Endometrium (tissue), 2 donors: ENCODE data around the gene C16orf46.
"Not testable (repeated sequence)": the region's sequence is repeated elsewhere in the genome, so short reads cannot be mapped to it uniquely, and the experiment has no call there.

Experiments used
- FAIRE-seq: peaks from 2 replicates; lab custom pipeline; 2012; peaks lifted over from hg19 to GRCh38; lab: Jason Lieb, UNC
- donor health status: control.
- donor health status: control.

The C16orf46 gene, protein sequence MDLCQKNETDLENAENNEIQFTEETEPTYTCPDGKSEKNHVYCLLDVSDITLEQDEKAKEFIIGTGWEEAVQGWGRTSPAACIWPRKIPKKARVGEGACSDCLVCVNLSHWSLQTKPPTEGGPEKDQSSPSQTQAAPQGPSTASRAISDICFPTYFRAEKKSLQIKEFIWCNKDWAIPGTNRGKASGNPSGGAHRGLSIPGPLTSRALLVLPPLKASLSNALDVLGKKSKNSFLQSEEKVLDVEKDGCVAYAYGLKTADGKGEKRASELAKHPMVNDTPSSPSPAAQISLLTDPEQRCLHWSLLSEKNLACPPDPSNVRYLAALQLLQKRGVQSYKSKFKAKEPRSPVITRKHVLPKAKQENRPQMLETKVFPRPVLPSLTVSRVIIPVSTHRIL

GRCh38 chr16:81077076-81077940 is at the start of gene C16orf46:
TSS of gene C16orf46 (minus strand) at chr16:81077238. CDS start at chr16:81063955, 13,283 bp downstream.
- no peak for FAIRE-seq

GRCh38 chr16:81123092-81123852 is 46.2 kb upstream of the C16orf46 start:
- no peak for FAIRE-seq

- no peak for FAIRE-seq
Measured at GRCh38 chr16:81121474-81121990, 44.5 kb upstream of the C16orf46 start.

DNA sequence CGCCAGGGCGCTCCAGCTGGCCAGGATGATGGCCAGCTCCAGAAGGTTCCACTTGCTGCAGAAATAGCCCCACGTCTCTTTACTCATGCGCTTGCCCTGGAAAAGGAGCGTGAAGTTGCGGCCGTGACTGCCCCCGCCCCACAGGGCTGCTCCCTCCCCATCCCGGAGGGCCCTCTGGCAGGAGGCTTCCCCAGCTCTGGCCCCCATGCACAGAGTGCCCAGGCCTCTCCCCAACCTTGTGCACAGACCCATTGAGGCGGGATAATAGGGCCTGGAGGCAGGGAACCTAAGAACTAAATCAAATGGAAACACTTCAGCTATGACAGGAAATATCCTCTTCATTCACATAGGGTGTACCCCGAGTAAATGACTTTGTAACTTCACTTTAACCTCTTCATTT is 40.4 kb upstream of the C16orf46 start:
- no peak for FAIRE-seq

GRCh38 chr16:81116285-81116684 is 39.2 kb upstream of the C16orf46 start:
- FAIRE-seq: no peak

DNA sequence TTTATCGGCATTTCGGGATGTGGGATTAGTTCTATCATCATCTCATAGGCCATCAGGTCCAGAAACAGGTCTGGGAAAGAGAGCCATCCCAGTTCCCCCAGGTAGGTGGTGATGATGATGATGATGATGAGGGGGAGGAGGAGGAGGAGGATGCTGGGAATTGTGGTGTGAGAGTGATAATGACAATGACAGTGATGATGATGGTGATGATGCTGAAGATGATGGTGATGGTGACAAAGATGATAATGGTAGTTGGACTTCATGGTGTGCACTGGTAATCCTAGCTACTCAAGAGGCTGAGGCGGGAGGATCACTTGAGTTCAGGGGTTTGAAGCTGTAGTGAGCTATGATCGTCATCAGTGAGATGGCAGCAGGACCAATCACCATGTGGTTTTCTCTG is 35.4 kb upstream of the C16orf46 start:
- no peak for FAIRE-seq

GRCh38 chr16:81109274-81109673 is 32.2 kb upstream of the C16orf46 start:
- FAIRE-seq: not testable (repeated sequence)

DNA sequence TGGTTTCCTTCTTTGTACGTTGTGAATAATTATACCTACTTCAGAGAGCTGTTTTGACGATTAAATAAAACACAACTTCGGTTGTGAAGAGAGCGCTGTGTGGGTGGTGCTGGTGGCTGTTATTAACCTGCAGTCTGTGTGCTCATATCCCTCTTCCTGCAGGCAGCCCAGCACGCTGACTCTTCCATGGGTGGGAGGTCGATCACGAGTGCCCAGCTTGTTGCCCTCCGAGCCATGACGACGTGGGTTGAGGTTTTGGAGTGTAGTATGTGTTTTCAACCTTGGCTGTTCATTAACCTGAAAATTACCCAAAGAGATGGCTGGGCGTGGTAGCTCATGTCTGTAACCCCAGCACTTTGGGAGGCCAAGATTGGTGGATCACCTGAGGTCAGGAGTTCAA is 30.5 kb upstream of the C16orf46 start:
- FAIRE-seq: no peak

DNA sequence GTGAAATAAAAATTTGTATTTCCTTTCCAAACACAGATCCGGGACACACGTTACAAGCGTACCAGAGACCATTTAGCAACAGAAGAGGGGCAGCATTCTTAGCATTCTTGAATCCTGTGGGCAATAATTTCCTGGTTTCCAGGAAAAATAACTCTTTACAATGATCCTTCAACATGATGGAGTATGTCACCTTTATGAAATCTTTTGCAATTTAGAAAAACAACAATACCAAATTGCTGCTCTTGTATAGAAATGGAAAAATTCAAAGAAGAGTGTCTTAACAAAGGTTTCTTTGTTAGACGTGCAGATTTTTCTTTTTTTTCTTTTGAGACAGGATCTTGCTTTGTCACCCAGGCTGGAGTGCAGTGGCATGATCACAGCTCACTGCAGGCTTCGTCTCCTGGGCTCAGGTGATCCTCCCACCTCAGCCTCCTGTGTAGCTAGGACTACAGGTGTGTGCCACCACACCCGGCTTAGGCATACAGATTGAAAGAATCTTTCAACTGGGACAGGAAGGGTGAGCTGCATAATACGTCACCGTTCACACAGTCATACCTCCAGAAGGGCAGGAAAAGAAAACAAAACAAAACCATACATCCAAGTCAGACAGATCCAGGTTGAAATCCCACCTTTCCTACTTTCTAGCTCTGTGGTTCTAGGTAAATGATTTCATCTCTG is 29.9 kb upstream of the C16orf46 start:
- FAIRE-seq: no peak

DNA sequence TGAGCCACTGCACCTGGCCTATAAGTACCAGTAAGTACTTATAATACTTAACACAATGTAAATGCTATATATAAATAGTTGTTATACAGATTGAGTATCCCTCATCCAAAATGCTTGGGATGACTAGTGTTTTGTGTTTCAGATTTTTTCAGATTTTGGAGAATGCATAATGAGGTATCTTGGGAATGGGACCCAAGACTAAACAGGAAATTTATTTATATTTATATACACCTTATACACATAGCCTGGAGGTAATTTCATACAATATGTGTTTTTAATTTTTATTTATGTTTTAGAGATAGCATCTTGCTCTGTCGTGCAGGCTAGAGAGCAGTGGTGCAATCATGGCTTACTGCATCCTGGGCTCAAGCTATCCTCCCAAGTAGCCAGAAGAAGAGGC is 28.9 kb upstream of the C16orf46 start:
- FAIRE-seq: no peak

GRCh38 chr16:81101702-81102101 is 24.7 kb upstream of the C16orf46 start:
- FAIRE-seq: no peak

DNA sequence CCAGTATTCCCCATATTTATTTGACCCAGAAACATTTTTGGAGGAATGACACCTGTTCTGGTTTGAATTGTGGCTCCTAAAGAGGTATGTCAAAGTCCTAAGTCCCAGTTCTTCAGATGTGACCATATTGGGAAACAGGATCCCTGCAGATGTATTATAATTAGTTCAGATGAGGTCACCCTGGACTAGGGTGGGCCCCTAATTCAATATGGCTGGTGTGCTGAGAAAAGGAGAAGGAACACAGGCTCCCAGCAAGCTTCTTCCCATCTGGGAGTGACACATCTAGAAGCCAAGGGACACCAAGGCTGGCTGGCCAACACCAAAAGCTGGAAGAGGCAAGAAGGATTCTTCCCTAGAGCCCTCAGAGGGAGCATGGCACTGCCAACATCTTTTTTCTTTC is 22.9 kb upstream of the C16orf46 start:
- no peak for FAIRE-seq

DNA sequence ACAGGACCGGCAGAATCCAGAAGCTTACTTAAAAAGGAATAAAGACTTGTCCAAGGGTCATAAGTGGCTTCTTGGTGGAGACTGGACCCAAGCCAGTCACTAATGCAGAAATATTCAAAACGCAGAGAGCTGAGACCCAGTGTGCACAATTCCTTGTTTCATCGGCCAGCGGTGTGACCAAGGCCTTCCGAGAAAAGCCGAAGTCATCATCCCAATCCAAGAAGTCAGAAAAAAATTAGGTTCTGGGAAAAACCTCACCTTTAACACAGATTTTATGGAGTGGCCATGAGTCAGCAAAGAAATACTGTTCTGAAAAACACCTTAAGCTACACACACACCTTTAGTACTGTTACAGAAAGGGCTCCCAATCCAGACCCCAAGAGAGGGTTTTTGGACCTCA is 20.2 kb upstream of the C16orf46 start:
- FAIRE-seq: no peak

DNA sequence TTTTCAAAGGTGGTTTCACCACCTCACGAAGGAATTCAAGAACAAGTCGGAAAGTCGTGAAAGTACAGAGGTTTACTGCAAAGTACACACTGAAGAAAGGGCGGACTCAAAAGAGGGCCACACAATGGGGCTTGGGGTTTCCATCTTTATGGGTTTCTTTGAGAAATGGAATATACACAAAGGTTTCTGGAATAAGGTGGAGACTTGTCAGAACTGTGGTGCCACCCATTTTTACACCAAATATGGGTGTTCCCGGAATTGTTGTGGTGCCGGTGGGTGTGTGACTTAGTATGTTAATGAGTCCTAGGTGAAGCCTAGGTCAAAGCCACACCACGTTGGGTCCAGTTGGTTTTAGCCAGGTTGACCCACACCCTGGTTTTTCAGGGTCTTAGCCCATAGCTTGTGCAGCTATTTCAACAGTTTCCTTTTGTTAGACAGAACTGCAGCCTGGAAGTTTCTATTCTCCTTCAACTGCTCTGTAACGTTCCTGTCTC is 19.7 kb upstream of the C16orf46 start:
- FAIRE-seq: no peak

DNA sequence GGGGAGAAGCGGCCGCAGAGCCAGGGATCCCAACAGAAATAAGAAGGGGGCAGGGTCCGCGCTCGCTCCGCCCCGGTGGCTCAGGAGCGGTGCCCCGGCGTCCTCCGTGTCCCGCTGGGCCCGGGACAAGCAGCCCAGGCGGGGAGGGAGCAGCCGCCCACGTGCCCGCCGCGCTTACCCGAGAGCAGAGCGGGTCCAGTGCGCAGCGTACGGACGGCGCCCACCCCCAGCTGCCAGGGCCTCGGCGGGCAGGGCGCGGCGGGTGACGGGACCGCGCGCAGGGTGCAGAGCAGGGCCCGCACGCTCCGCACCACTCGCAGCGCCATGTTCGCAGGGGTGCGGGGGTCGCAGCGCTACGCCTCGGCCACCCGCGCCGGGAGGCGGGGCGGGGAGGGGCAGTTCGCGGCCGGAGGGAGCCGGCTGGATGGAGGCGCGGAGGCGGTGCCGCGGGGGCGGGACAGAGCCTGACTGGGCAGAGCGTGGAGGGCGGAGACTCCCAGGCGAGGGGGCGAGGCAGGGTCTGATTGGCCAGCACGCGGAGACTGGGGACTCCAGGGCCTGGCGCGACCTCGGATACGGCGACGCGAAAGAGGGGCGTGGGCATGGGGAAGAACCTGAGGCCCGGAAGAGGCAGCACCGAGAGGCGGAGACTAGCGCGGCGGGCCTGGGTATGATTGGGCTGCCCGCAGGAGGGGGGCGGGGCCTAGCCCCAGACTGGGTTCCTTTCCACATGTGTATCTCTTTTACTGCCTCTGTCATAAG is 19.1 kb upstream of the C16orf46 start, which contains the start of gene GCSH:
Gene GCSH, minus strand, starts transcription at position 443 of the 762 bp plus-strand sequence. Its CDS starts 117 bp downstream, at position 326.
- peak; percentile 93 for FAIRE-seq

GRCh38 chr16:81095653-81095952 is 18.6 kb upstream of the C16orf46 start:
- FAIRE-seq: no peak

DNA sequence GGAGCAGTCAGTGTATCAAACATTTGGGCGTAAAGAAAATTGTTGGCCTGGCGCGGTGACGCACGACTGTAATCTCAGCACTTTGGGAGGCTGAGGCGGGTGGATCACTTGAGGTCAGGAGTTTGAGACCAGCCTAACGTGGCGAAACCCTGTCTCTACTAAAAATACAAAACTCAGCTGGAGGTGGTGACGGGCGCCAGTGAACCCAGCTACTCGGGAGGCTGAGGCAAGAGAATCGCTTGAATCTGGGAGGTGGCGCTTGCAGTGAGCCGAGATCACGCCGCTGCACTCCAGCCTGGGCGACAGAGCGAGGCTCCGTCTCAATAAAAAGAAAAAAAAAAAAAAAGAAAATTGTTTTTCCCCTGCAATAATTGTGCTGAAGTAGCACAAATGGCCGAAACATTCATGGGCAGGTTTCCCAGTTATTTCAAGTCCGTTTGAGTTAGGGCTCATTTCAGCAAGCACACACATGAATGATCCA is 17.8 kb upstream of the C16orf46 start:
- FAIRE-seq: no peak

- FAIRE-seq: no peak
Measured at GRCh38 chr16:81088836-81089235, 11.8 kb upstream of the C16orf46 start.

DNA sequence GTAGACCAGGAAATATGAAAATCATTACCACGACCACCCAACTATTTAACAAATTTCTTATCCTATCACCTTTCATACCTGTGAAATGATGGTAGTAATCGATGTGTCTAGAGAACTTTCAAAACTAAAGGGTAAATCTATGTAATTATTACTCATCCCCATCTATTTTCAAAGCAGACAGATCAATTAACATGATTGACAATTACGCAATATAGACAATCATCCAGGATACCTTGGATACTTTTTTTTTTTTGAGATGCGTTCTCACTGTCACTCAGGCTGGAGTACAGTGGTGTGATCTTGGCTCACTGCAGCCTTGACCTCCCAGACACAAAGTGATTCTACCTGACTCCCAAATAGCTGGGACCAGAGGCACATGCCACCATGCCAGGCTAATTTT is 4.0 kb upstream of the C16orf46 start:
- FAIRE-seq: no peak

GRCh38 chr16:81080233-81080632 is 3.2 kb upstream of the C16orf46 start:
- FAIRE-seq: no peak
